Measurements from ENCODE around the gene HEXIM2. TPM values are rescaled to one million over a fixed set of nuclear protein-coding genes. Genes with fewer than 3 reads are reported as not detected.

Gene HEXIM2
- total and polyA plus RNA-seq, 2 of the 13 experiments (the other 11 are each of a cell fraction or from before 2014, with no cell fraction given): 27.1 to 32.4 TPM

DNA sequence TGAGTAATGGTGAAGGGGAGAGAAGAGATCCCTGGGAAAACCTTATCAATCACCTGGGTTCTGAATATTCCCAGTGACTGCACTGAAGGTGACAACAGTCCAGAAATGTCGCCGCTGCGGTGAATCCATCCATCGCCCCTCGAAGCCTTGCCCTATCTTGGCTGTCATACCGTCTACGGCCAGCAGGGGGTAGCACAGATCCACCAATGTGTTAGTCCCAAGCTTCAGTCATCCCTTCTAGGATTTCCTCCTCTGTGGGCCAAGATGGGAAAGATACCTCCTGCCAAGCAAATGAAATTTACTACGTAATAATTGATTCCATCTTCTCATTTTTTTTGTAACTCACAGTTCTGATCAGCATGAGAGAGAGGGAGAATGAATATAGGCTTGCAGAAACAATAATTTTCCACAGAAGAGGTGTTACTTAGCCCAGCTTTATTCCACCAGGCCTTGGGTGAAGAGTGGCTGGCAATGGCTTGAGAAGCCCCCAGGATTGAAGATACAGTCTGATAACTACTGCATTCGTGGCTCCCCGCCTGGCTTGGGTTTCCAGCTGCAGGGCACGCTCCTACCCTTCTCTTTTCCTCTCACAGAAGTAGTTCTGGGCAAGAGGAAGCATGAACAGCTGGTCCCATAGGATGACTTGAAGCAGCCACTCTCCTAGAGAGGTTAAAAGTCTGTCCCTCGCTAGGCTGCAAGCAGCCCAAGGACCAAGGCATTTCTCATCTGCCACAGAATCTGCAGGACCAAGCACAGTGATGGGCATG is 57.4 kb downstream of the HEXIM2 start (continued):
- TF ChIP-seq MTERF4 (CRISPR knock-in tag; IDR thresholded peaks at IDR 0.05) (no peak), ZNF251 (CRISPR knock-in tag; IDR thresholded peaks at IDR 0.05) (no peak), BHLHE40 (IDR thresholded peaks at IDR 0.05; ENCODE audit: low read length) (0 out of 2 replicates have a peak, but pooled peaks have one; percentile 31), ZNF331 (CRISPR knock-in tag; IDR thresholded peaks at IDR 0.05) (0 out of 2 replicates have a peak, but pooled peaks have one; percentile 23), ZMYM4 (CRISPR knock-in tag; IDR thresholded peaks at IDR 0.05) (no peak), TP53 (CRISPR knock-in tag; conservative IDR thresholded peaks at IDR 0.05) (no peak), ZNF710 (CRISPR knock-in tag; IDR thresholded peaks at IDR 0.05; ENCODE audit: borderline replicate concordance) (no peak), ZNF343 (CRISPR knock-in tag; IDR thresholded peaks at IDR 0.05) (0 out of 2 replicates have a peak, but pooled peaks have one; percentile 37), HNRNPUL1 (IDR thresholded peaks at IDR 0.05; ENCODE audit: low read depth, low read length) (no peak), GTF2F1 (IDR thresholded peaks at IDR 0.05; ENCODE audit: low read length) (no peak), SP5 (CRISPR knock-in tag; IDR thresholded peaks at IDR 0.05; ENCODE audit: borderline replicate concordance, low read depth) (no peak), DRAP1 (CRISPR knock-in tag; IDR thresholded peaks at IDR 0.05) (no peak), ZBTB25 (CRISPR knock-in tag; IDR thresholded peaks at IDR 0.05) (0 out of 2 replicates have a peak, but pooled peaks have one; percentile 60), ZNF253 (CRISPR knock-in tag; IDR thresholded peaks at IDR 0.05; ENCODE audit: borderline replicate concordance) (no peak), CC2D1A (CRISPR knock-in tag; IDR thresholded peaks at IDR 0.05) (no peak), SIX1 (CRISPR knock-in tag; IDR thresholded peaks at IDR 0.05; ENCODE audit: borderline replicate concordance) (peak; percentile 39; the same call in 1 of the 2 replicates)
- TF ChIP-seq, protein P1, sequence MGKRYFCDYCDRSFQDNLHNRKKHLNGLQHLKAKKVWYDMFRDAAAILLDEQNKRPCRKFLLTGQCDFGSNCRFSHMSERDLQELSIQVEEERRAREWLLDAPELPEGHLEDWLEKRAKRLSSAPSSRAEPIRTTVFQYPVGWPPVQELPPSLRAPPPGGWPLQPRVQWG (CRISPR knock-in tag; IDR thresholded peaks at IDR 0.05; ENCODE audit: borderline replicate concordance, low read depth): no peak
- TF ChIP-seq, protein P2, sequence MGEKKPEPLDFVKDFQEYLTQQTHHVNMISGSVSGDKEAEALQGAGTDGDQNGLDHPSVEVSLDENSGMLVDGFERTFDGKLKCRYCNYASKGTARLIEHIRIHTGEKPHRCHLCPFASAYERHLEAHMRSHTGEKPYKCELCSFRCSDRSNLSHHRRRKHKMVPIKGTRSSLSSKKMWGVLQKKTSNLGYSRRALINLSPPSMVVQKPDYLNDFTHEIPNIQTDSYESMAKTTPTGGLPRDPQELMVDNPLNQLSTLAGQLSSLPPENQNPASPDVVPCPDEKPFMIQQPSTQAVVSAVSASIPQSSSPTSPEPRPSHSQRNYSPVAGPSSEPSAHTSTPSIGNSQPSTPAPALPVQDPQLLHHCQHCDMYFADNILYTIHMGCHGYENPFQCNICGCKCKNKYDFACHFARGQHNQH (CRISPR knock-in tag; IDR thresholded peaks at IDR 0.05): no peak
- TF ChIP-seq, protein P3, sequence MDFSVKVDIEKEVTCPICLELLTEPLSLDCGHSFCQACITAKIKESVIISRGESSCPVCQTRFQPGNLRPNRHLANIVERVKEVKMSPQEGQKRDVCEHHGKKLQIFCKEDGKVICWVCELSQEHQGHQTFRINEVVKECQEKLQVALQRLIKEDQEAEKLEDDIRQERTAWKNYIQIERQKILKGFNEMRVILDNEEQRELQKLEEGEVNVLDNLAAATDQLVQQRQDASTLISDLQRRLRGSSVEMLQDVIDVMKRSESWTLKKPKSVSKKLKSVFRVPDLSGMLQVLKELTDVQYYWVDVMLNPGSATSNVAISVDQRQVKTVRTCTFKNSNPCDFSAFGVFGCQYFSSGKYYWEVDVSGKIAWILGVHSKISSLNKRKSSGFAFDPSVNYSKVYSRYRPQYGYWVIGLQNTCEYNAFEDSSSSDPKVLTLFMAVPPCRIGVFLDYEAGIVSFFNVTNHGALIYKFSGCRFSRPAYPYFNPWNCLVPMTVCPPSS (IDR thresholded peaks at IDR 0.05): no peak
